Mesenchymal stem cell (in vitro differentiated cells and primary cell): Measurements from ENCODE around the gene DLEC1.

Experiments used
- DNase-seq: peaks from one replicate; pipeline ENCODE4 v3.0.0-alpha.2; 2013
- H2AFZ ChIP-seq: one replicate; pipeline ENCODE4 v1.6.1; 2013; ENCODE audit warnings: low read depth, mild to moderate bottlenecking, control low read depth, inconsistent platforms, low read length, moderate library complexity
- H2AK5ac ChIP-seq: 2 replicates; pipeline ENCODE4 v1.6.1; 2013; ENCODE audit warnings: low read length, moderate library complexity, mild to moderate bottlenecking, inconsistent platforms; ENCODE audit not compliant: severe bottlenecking
- H2BK120ac ChIP-seq: one replicate; pipeline ENCODE4 v1.6.1; 2013; ENCODE audit warnings: low read depth, mild to moderate bottlenecking, inconsistent platforms, low read length, moderate library complexity
- H2BK12ac ChIP-seq, 2 experiments: one replicate each; pipeline ENCODE4 v1.6.1; 2013; ENCODE audit warnings: inconsistent platforms in 2 of 2, low read length in 2 of 2, mild to moderate bottlenecking in 2 of 2, moderate library complexity in 2 of 2, control low read depth in 1 of 2
- H2BK15ac ChIP-seq: one replicate; pipeline ENCODE4 v1.6.1; 2013; ENCODE audit warnings: mild to moderate bottlenecking, low read depth, inconsistent platforms; ENCODE audit not compliant: poor library complexity, severe bottlenecking
- H2BK5ac ChIP-seq: 2 replicates; pipeline ENCODE4 v1.6.1; 2013; ENCODE audit warnings: low read depth, mild to moderate bottlenecking, low read length, control low read depth, inconsistent platforms; ENCODE audit not compliant: poor library complexity, severe bottlenecking
- H3K14ac ChIP-seq, 2 experiments: one replicate each; pipeline ENCODE4 v1.6.1; 2013; ENCODE audit warnings: inconsistent platforms in 2 of 2, low read length in 2 of 2, control low read depth in 1 of 2, mild to moderate bottlenecking in 1 of 2, moderate library complexity in 1 of 2
- H3K18ac ChIP-seq, 2 experiments: one replicate each; pipeline ENCODE4 v1.6.1; 2013; ENCODE audit warnings: inconsistent platforms in 2 of 2, low read length in 2 of 2, control low read depth in 1 of 2, low read depth in 1 of 2, mild to moderate bottlenecking in 1 of 2
- H3K23ac ChIP-seq, 2 experiments: one replicate each; pipeline ENCODE4 v1.6.1; 2013; ENCODE audit warnings: inconsistent platforms in 2 of 2, low read length in 2 of 2, mild to moderate bottlenecking in 2 of 2, moderate library complexity in 2 of 2, control low read depth in 1 of 2
- H3K27ac ChIP-seq: 2 replicates; pipeline ENCODE4 v1.5.1; 2013; ENCODE audit warnings: mild to moderate bottlenecking, moderate library complexity, low read length, control low read depth, inconsistent platforms; ENCODE audit not compliant: poor library complexity, severe bottlenecking
- H3K27me3 ChIP-seq, 2 experiments: 2 replicates each; pipeline versions ENCODE4 v1.6.1 to v1.7.0; 2013; ENCODE audit warnings: low read length in 2 of 2, mild to moderate bottlenecking in 2 of 2, moderate library complexity in 2 of 2, control low read depth in 1 of 2, inconsistent platforms in 1 of 2; ENCODE audit not compliant: control insufficient read depth in 1 of 2, insufficient read depth in 1 of 2
- H3K36me3 ChIP-seq, 2 experiments: 2 replicates each; pipeline versions ENCODE4 v1.6.1 to v1.7.0; 2013; ENCODE audit warnings: low read length in 2 of 2, control low read depth in 1 of 2, inconsistent platforms in 1 of 2, low read depth in 1 of 2, mild to moderate bottlenecking in 1 of 2; ENCODE audit not compliant: insufficient read depth in 2 of 2, control insufficient read depth in 1 of 2
- H3K4ac ChIP-seq, 2 experiments: one replicate each; pipeline ENCODE4 v1.6.1; 2013; ENCODE audit warnings: inconsistent platforms in 2 of 2, low read length in 2 of 2, mild to moderate bottlenecking in 2 of 2, moderate library complexity in 2 of 2, control low read depth in 1 of 2, low read depth in 1 of 2
- H3K4me1 ChIP-seq: 2 replicates; pipeline ENCODE4 v1.6.1; 2013; ENCODE audit warnings: low read depth, low read length, control low read depth; ENCODE audit not compliant: control insufficient read depth, insufficient read depth
- H3K4me2 ChIP-seq: 2 replicates; pipeline ENCODE4 v1.6.1; 2013; ENCODE audit warnings: low read length, mild to moderate bottlenecking, inconsistent platforms; ENCODE audit not compliant: poor library complexity, severe bottlenecking
- H3K4me3 ChIP-seq, 2 experiments: 2 replicates each; pipeline versions ENCODE4 v1.5.1 to v1.7.0; 2013; ENCODE audit warnings: low read length in 2 of 2, mild to moderate bottlenecking in 2 of 2, control low read depth in 1 of 2, low read depth in 1 of 2; ENCODE audit not compliant: insufficient read depth in 1 of 2
- H3K79me1 ChIP-seq: replicated peaks from 2 replicates; pipeline ENCODE4 v1.6.1; 2013; ENCODE audit warnings: mild to moderate bottlenecking, control low read depth, low read length, inconsistent platforms; ENCODE audit not compliant: poor library complexity, severe bottlenecking
- H3K9ac ChIP-seq: 2 replicates; pipeline ENCODE4 v1.7.0; 2013; ENCODE audit warnings: mild to moderate bottlenecking, low read length, moderate library complexity
- H3K9me3 ChIP-seq: 2 replicates; pipeline ENCODE4 v1.7.0; 2013; ENCODE audit warnings: mild to moderate bottlenecking, low read length; ENCODE audit not compliant: control insufficient read depth
- H4K8ac ChIP-seq: one replicate; pipeline ENCODE4 v1.6.1; 2013; ENCODE audit warnings: inconsistent platforms, mild to moderate bottlenecking, low read length, moderate library complexity
- H4K91ac ChIP-seq: one replicate; pipeline ENCODE4 v1.6.1; 2013; ENCODE audit warnings: mild to moderate bottlenecking, low read length, inconsistent platforms
- WGBS: methylation state at CpG from one replicate; pipeline ENCODE4 v1.1.7; 2013; ENCODE audit warnings: mixed read lengths; 5-methylcytosine and 5-hydroxymethylcytosine counted together

Gene DLEC1

GRCh38 chr3:38148311-38148882 is 109.4 kb downstream of the DLEC1 start:
- no peak overlapping the region for H3K4me3 ChIP-seq
- H3K27ac ChIP-seq: no peak overlapping the region
- no peak overlapping the region for H2BK12ac ChIP-seq
- no peaks in the 10 kb centered on the region for H3K27me3 ChIP-seq
- no peak for DNase-seq
- 84% methylated on average over 5 of the region's 5 CpGs for WGBS
- H3K4ac ChIP-seq: no peak overlapping the region
- no peak overlapping the region for H3K23ac ChIP-seq
- no peak overlapping the region for H2BK5ac ChIP-seq
- no peak overlapping the region for H3K18ac ChIP-seq
- no peak overlapping the region for H2AK5ac ChIP-seq
- no peaks in the 10 kb centered on the region for H3K79me1 ChIP-seq
- H3K14ac ChIP-seq: no peak overlapping the region
- H3K9me3 ChIP-seq: peaks cover 14% of the 10 kb centered on the region
- no peaks in the 10 kb centered on the region for H3K36me3 ChIP-seq
- no peak overlapping the region for H3K9ac ChIP-seq
- H4K91ac ChIP-seq: no peak overlapping the region
- H2BK120ac ChIP-seq: no peak overlapping the region
- no peak overlapping the region for H3K4me2 ChIP-seq
- no peak overlapping the region for H2BK15ac ChIP-seq
- H3K4me1 ChIP-seq: no peaks in the 10 kb centered on the region
- no peak overlapping the region for H4K8ac ChIP-seq
- no peak overlapping the region for H2AFZ ChIP-seq

- no peak overlapping the region for H3K18ac ChIP-seq
- H4K8ac ChIP-seq: no peak overlapping the region
- no peak overlapping the region for H3K9ac ChIP-seq
- no peaks in the 10 kb centered on the region for H3K36me3 ChIP-seq
- no peak overlapping the region for H2AFZ ChIP-seq
- H3K4me3 ChIP-seq: no peak overlapping the region
- H3K4me1 ChIP-seq: no peaks in the 10 kb centered on the region
- H3K23ac ChIP-seq: no peak overlapping the region
- H2BK15ac ChIP-seq: no peak overlapping the region
- no peak overlapping the region for H2AK5ac ChIP-seq
- H4K91ac ChIP-seq: no peak overlapping the region
- H3K79me1 ChIP-seq: no peaks in the 10 kb centered on the region
- H2BK12ac ChIP-seq: no peak overlapping the region
- no peak for DNase-seq
- no peak overlapping the region for H2BK120ac ChIP-seq
- H3K4me2 ChIP-seq: no peak overlapping the region
- H3K27me3 ChIP-seq: no peaks in the 10 kb centered on the region
- H3K4ac ChIP-seq: no peak overlapping the region
- no peak overlapping the region for H2BK5ac ChIP-seq
- H3K27ac ChIP-seq: no peak overlapping the region
- H3K14ac ChIP-seq: no peak overlapping the region
- WGBS: 71% methylated on average over 3 of the region's 3 CpGs
- H3K9me3 ChIP-seq: peaks cover 14% of the 10 kb centered on the region
These were observed 110.7 kb downstream of the DLEC1 start for GRCh38 chr3:38149708-38150107.

DNA sequence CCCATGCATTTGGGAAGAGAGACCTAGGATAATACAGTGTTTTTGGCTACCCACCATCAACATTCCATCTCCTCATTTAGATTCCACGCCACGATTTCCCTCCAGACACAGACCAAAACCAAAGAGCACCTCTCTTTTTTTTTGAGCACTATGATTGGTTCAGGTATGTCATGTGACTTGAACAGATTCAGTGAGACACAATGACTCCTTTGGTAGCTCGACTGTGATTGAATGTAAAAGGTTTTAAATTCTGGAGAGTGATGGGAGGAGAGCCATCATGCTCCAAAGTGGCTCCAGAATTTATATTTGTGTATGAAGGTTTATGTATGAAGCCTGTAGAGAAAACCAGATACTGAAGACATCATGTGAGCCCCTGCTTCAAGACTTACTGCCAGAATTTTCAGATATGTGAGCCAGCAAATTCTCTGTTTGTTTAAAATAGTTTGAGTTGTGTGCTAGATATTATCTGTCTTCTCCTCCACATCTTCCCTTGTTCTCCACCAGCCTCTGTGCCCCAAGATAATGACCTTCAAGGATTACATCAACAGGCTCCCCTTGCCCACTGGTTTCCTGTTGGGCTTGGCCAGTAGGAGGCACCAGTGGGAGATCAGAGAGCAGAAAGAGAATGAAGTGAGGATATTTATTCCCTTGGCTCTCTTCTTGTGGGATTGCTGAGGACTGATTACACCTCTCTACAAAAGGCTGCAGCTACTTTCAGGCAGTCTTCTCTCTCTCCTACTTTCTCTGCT is 111.9 kb downstream of the DLEC1 start:
- DNase-seq: no peak
- Histone ChIP-seq H2AFZ (no peak overlapping the region), H3K79me1 (no peaks in the 10 kb centered on the region), H3K4me2 (no peak overlapping the region), H2BK5ac (no peak overlapping the region), H4K8ac (no peak overlapping the region), H3K9ac (no peak overlapping the region), H2BK15ac (no peak overlapping the region), H2BK12ac (no peak overlapping the region), H4K91ac (no peak overlapping the region), H3K9me3 (peaks cover 12% of the 10 kb centered on the region), H2BK120ac (no peak overlapping the region), H3K27me3 (no peaks in the 10 kb centered on the region), H2AK5ac (no peak overlapping the region), H3K18ac (no peak overlapping the region), H3K4ac (no peak overlapping the region), H3K27ac (no peak overlapping the region), H3K4me3 (no peak overlapping the region), H3K4me1 (no peaks in the 10 kb centered on the region), H3K36me3 (no peaks in the 10 kb centered on the region), H3K14ac (no peak overlapping the region), H3K23ac (no peak overlapping the region)
- 59% methylated on average over 1 of the region's 3 CpGs for WGBS

- no peak overlapping the region for H4K8ac ChIP-seq
- no peak overlapping the region for H2BK5ac ChIP-seq
- no peak for DNase-seq
- no peak overlapping the region for H3K18ac ChIP-seq
- no peak overlapping the region for H3K14ac ChIP-seq
- no peaks in the 10 kb centered on the region for H3K36me3 ChIP-seq
- no peaks in the 10 kb centered on the region for H3K4me1 ChIP-seq
- H4K91ac ChIP-seq: no peak overlapping the region
- H3K9me3 ChIP-seq: peaks cover 5% of the 10 kb centered on the region
- no peak overlapping the region for H2BK15ac ChIP-seq
- H3K9ac ChIP-seq: no peak overlapping the region
- H2AK5ac ChIP-seq: no peak overlapping the region
- H3K23ac ChIP-seq: no peak overlapping the region
- H3K4me3 ChIP-seq: no peak overlapping the region
- no peak overlapping the region for H3K27ac ChIP-seq
- no peaks in the 10 kb centered on the region for H3K27me3 ChIP-seq
- no peak overlapping the region for H3K4me2 ChIP-seq
- no peaks in the 10 kb centered on the region for H3K79me1 ChIP-seq
- H2BK12ac ChIP-seq: no peak overlapping the region
- no peak overlapping the region for H2AFZ ChIP-seq
- H2BK120ac ChIP-seq: no peak overlapping the region
- 90% methylated on average over 2 of the region's 3 CpGs for WGBS
- H3K4ac ChIP-seq: no peak overlapping the region
These were observed 112.8 kb downstream of the DLEC1 start for GRCh38 chr3:38151667-38152265.
